Ectodermal cell (in vitro differentiated cells): Measurements from ENCODE around the gene PEX6.
"Not testable (repeated sequence)": the region's sequence is repeated elsewhere in the genome, so short reads cannot be mapped to it uniquely, and the experiment has no call there.

Experiments used
- H3K27ac ChIP-seq: 2 replicates; pipeline ENCODE4 v1.7.0; 2013; ENCODE audit warnings: mild to moderate bottlenecking, low read depth, low read length; ENCODE audit not compliant: insufficient read depth, poor library complexity, severe bottlenecking
- H3K27me3 ChIP-seq: 2 replicates; pipeline ENCODE4 v1.7.0; 2013; ENCODE audit warnings: mild to moderate bottlenecking, low read length; ENCODE audit not compliant: insufficient read depth, control insufficient read depth, poor library complexity, severe bottlenecking
- H3K36me3 ChIP-seq: one replicate; pipeline ENCODE4 v1.7.0; 2013; ENCODE audit warnings: low read length; ENCODE audit not compliant: control insufficient read depth, insufficient read depth
- H3K4me1 ChIP-seq: one replicate; pipeline ENCODE4 v1.7.0; 2013; ENCODE audit warnings: low read length; ENCODE audit not compliant: control insufficient read depth, insufficient read depth
- H3K4me3 ChIP-seq: 2 replicates; pipeline ENCODE4 v1.7.0; 2013; ENCODE audit warnings: low read depth, low read length, control low read depth; ENCODE audit not compliant: insufficient read depth
- H3K9me3 ChIP-seq: 2 replicates; pipeline ENCODE4 v1.7.0; 2013; ENCODE audit warnings: mild to moderate bottlenecking, low read length, moderate library complexity; ENCODE audit not compliant: control insufficient read depth
- WGBS, 2 experiments: methylation state at CpG; one replicate each; pipeline ENCODE4 v1.1.7; 2013; ENCODE audit warnings: missing lambda C conversion rate in 2 of 2; 5-methylcytosine and 5-hydroxymethylcytosine counted together

PEX6 gene

DNA sequence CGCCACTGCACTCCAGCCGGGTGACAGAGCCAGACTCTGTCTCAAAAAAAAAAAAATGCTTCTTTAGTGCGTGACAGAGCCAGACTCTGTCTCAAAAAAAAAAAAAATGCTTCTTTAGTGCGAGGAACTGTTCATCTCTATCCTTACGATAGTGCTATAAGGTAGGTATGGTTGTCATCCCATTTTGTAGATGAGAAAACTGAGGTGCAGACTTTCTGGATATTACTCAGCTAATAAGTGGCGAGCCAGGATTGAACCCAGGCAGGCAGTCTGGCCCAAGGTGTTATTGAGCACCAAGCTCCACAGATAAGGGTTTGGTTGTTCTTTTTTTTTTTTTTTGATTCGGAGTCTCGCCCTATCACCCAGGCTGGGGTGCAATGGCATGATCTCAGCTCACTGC lies 22.9 kb upstream of the PEX6 start:
- H3K4me1 ChIP-seq, result no peaks in the 10 kb centered on the region
- no peak overlapping the region for H3K4me3 ChIP-seq
- peaks cover under 1% of the 10 kb centered on the region for H3K36me3 ChIP-seq
- H3K9me3 ChIP-seq, result no peaks in the 10 kb centered on the region
- H3K27ac ChIP-seq, result no peak overlapping the region
- no peaks in the 10 kb centered on the region for H3K27me3 ChIP-seq
- 94 to 95% methylated on average over 8 of the region's 8 CpGs for WGBS, 2 experiments

GRCh38 chr6:42998205-42998604 lies 19.2 kb upstream of the PEX6 start:
- not testable (repeated sequence) for H3K27ac ChIP-seq, H3K4me3 ChIP-seq, H3K36me3 ChIP-seq, H3K4me1 ChIP-seq, H3K9me3 ChIP-seq, H3K27me3 ChIP-seq
- 94% methylated on average over 9 of the region's 9 CpGs for WGBS, 2 experiments

DNA sequence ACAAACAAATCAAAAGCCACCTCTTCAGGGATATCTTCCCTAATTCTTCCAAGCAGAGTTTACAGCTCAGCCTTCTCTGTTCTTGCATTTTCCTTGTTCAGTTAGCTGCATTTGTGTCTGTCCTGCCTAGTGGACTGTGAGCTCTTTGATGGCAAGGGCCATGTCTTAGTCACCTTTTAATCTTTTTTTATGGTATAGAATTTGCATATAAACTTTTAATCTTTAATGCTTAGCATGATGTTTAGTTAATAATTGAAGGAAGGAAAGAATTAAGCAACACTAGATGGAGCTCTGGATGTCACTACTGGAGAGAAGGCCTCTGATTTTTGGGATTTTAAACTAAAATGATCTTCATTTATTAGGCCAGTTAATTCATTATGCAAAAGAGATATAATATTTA lies 17.5 kb upstream of the PEX6 start:
- H3K36me3 ChIP-seq, result no peaks in the 10 kb centered on the region
- H3K4me1 ChIP-seq, result no peaks in the 10 kb centered on the region
- H3K27ac ChIP-seq, result no peak overlapping the region
- no peaks in the 10 kb centered on the region for H3K9me3 ChIP-seq
- no peak overlapping the region for H3K4me3 ChIP-seq
- H3K27me3 ChIP-seq, result no peaks in the 10 kb centered on the region

DNA sequence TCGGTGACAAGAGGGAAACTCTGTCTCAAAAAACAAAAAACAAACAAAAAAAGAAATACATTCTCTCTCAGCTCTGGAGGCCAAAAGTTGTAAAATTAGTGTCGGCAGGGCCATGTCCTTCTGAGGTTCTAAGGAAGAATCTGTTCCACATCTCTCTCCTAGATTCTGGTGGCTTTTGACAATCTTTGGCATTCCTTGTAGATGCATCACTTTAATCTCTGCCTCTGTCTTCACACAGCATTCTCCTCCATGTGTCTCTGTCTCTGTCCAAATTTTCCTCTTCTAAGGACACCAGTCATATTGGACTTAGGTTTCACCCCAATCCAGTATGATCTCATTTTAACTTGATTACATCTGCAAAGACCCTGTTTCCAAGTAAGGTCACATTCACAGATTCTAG lies 14.5 kb upstream of the PEX6 start:
- Histone ChIP-seq H3K9me3 (no peaks in the 10 kb centered on the region), H3K27ac (no peak overlapping the region), H3K4me1 (no peaks in the 10 kb centered on the region), H3K27me3 (no peaks in the 10 kb centered on the region), H3K4me3 (no peak overlapping the region), H3K36me3 (no peaks in the 10 kb centered on the region)
- 95 to 96% methylated on average over 2 of the region's 2 CpGs for WGBS, 2 experiments

GRCh38 chr6:42989923-42990322 lies 10.9 kb upstream of the PEX6 start:
- Histone ChIP-seq H3K4me1 (peaks cover 10% of the 10 kb centered on the region), H3K36me3 (peaks cover 3% of the 10 kb centered on the region), H3K4me3 (no peak overlapping the region), H3K27ac (no peak overlapping the region), H3K27me3 (no peaks in the 10 kb centered on the region), H3K9me3 (no peaks in the 10 kb centered on the region)
- WGBS, 2 experiments, result 96% methylated on average over 5 of the region's 5 CpGs

DNA sequence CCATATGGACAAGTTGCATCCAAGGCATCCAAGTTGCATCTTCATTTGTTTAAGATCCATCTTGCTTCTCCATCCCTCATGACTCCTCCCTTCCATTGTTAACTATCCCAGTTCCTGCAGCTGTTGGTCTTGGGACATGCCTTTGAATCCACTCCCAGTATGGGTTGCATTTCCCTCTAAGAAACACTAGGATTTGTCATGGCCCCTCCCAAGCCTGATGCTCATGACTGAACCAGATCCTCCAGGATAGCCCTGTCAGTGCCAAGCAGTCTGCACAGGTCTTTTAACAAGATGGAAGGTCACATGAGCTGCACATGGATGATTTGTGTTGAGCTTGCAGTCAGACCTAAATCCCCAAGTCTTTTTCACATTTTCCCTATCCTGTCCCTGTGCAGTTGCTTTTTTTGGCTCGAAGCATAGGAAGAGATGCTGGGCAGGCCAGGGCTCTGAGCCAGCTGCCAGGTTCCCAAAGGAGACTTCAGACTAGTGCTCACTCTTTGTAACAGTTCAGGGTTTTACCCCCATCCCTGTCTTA lies 9.6 kb upstream of the PEX6 start:
- WGBS, 2 experiments, result 87 to 91% methylated on average over 1 of the region's 1 CpG
- Histone ChIP-seq H3K27me3 (no peaks in the 10 kb centered on the region), H3K4me3 (no peak overlapping the region), H3K9me3 (no peaks in the 10 kb centered on the region), H3K27ac (no peak overlapping the region), H3K4me1 (peaks cover 10% of the 10 kb centered on the region), H3K36me3 (peaks cover 3% of the 10 kb centered on the region)

GRCh38 chr6:42987533-42988451 lies 8.8 kb upstream of the PEX6 start:
- peaks cover 3% of the 10 kb centered on the region for H3K36me3 ChIP-seq
- H3K9me3 ChIP-seq, result no peaks in the 10 kb centered on the region
- peaks cover 10% of the 10 kb centered on the region for H3K4me1 ChIP-seq
- no peak overlapping the region for H3K27ac ChIP-seq
- no peaks in the 10 kb centered on the region for H3K27me3 ChIP-seq
- WGBS, 2 experiments, result 87 to 93% methylated on average over 5 of the region's 5 CpGs
- H3K4me3 ChIP-seq, result no peak overlapping the region

DNA sequence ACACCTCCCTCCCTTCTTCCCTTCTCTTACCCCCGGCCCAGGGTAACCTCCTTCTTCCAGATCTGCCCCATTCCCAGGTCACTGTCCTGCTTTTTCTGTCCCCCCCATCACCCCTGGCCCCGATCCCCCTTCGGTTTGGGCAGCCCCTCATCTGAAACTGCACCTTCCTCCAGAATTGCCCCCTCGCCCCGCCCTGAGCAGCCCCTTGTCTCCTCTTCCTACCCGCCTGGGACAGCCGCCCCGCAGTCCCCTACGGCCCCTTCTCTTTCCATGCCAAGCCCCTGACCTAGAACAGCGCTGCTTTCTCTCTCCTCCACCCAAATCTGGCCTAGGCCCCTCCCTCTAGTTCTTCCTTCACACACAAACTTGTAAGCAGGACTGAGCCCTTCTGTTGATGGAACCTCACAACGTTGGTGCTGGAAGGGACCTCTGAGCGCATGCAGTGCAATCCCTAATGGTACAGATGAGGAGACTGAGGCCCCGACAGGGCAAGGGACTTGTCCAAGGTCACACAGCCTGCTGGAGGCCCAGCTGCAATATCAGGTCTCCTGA lies 6.0 kb upstream of the PEX6 start:
- Histone ChIP-seq H3K4me1 (peaks cover 10% of the 10 kb centered on the region), H3K27ac (no peak overlapping the region), H3K4me3 (peak overlapping the region; percentile 74), H3K27me3 (no peaks in the 10 kb centered on the region), H3K36me3 (peaks cover 3% of the 10 kb centered on the region), H3K9me3 (no peaks in the 10 kb centered on the region)
- 19 to 21% methylated on average over 13 of the region's 13 CpGs for WGBS, 2 experiments

DNA sequence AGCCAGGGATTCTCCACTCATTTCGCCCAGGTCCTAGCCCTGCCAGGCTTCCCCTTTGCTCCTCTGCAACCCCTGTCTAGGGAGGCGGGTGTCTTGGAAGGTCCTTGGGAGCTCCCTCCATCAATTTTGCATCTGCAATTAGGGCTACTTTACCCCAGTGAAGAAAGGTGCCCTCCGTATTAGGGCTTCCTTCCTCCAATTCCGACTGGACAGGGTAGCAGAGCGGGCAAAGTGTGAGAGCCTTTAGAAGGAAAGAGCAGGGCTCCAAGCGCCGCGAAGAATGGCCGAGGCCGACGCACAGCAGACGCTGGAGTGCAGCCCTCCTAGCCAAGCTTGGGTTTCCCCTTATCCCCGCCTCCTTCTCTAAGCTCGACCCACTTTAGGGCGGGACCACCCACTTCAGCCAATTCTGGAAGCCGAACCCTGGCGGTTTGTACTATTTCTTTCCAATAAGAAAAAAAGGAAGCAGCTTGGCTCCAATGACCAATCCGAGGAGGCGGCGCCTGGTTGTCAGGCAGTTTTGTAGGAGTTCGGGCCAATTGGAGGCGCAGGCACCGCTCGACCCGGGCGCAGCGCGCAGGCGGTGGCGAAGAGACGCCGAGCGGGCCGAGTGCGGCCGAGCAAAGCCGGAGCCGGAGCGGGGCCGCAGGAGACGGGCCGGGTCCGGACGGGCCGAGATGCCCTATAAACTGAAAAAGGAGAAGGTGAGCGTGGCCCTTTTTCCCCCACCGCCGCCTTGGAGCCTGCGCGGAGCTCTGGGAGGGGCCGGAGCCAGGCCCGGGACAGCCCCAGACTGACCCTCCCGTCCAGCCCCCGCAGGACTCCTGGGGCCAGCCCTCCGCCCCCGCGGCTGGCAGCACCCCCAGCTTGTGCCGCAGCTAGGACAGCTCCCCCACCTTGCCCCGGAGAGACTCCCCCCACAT lies 5.3 kb upstream of the PEX6 start, which contains the start of gene PPP2R5D:
TSS of gene PPP2R5D (plus strand) at position 570 of the 923 bp plus-strand sequence. CDS start at position 678, 108 bp downstream.
- Histone ChIP-seq H3K27me3 (no peaks in the 10 kb centered on the region), H3K4me3 (peak within 1 kb of the TSS; percentile 74), H3K9me3 (no peaks in the 10 kb centered on the region), H3K27ac (peak within 1 kb of the TSS; percentile 70), H3K36me3 (peaks cover 3% of the 10 kb centered on the region), H3K4me1 (peaks cover 10% of the 10 kb centered on the region)
- 1% methylated on average over 58 to 59 of the region's 59 CpGs for WGBS, 2 experiments
